NCI-H1105 (cell line): ENCODE results near the gene ORM1.
A peak's percentile ranks its signal among the peaks of the same experiment; 100 is the strongest.
"Not testable (repeated sequence)": the region's sequence is repeated elsewhere in the genome, so short reads cannot be mapped to it uniquely, and the experiment has no call there.

Source experiments
- DNase-seq: peaks from one replicate; lab custom pipeline; 2025; lab: John Stamatoyannopoulos, UW

Gene ORM1

DNA sequence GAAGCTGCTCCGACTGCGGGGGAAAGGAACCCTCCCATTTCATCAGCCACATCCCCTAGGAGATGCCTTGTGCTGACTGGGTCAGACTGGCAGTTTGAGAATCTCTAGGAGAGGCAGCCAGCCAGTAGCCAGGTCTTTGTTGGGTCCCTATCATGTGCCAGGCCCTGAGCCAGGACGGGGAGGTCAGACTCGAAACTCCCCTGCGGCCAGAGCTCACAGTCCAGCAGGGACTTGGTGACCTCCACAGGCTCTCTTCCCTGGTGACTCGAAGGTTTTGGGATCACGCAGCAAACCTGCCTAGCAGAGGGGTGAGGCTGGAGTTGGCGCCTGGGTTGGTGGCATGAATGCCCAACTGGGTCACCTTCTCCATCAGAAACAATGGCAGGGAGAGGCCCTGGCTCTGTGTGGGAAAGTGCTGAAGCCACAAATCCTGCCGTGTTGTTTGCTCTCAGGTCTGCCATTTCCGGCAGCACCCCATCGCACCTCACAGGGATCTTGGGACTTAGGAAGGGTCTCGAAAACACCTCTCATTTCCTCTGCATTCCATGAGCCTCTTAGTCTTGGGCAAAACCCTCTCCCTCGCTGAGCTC lies 14.4 kb upstream of the ORM1 start:
- no peak for DNase-seq

DNA sequence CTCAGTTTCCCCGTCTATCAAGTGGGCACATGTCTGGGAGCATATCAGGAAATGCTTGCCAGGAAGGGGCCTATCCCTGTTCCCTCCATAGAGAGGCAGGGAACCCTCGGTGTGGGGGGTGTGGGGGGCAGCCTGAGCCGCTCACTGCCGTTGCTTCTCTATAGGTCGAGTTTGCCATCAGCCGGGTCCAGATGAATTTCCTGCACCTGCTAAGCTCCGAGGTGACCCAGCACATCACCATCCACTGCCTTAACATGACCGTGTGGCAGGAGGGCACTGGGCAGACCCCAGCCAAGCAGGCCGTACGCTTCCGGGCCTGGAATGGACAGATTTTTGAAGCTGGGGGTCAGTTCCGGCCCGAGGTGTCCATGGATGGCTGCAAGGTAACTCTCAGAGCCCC lies 13.8 kb upstream of the ORM1 start:
- DNase-seq, result no peak

DNA sequence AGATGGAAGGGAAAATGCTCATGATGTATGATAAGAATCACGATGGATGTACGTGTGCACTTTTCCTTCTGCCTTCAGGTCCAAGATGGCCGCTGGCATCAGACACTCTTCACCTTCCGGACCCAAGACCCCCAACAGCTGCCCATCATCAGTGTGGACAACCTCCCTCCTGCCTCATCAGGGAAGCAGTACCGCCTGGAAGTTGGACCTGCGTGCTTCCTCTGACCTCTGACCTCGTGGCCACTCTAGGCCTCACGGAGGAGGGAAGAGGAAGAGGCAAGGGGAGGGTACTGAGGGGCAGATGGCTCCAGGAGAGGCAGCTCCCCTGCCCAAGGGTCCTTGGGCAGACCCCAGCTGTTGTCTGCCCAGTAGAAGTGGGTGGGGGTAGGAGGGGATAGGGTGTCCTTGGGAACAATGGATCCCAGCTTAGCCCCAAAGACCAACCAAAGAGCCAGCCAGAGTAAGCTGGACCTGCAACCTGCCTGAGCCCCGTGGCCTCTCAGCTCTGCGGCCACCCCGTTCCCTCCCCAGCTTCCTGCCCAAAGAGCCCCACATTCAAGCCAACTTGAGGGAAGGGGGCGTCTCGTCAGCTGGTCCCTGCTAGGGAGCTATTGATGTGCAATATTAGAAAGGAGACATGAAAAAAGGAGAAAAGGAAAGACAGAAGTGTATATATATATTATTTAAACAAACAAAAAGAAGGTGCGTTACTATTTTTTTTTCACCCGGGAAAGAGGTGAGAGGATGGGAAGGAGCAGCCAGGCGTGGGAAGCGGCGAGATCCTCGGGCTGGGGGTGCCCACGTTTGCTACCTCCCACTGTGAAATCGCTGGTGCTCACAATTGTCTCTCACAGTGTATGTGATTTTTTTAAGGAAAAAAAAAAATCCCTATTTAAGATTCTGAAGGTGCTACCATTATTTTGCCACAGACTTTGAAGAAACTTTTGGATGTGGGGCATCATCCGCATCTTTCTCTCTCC lies 12.1 kb upstream of the ORM1 start:
- no peak for DNase-seq

GRCh38 chr9:114311571-114312512 lies 11.1 kb upstream of the ORM1 start:
- no peak for DNase-seq

GRCh38 chr9:114312513-114312875 lies 10.4 kb upstream of the ORM1 start:
- no peak for DNase-seq

DNA sequence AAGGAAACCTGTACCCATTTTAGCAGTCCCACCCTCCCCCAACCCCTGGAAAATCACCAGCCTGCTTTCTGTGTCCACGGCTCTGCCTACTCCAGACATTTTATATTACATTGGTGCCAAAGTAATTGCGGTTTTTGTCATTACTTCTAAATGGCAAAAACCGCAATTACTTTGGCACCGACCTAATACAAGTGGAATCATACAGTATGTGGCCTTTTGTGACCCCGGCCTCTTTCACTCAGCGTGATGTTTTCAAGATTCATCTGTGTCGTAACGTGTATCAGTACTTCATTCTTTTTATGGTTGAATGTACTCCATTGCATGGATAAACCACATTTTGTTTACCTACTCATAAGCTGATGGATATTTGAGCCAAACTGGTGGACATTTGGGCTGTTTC lies 9.7 kb upstream of the ORM1 start:
- DNase-seq, result no peak

- no peak for DNase-seq
These were observed 8.5 kb upstream of the ORM1 start for GRCh38 chr9:114314256-114314867.

DNA sequence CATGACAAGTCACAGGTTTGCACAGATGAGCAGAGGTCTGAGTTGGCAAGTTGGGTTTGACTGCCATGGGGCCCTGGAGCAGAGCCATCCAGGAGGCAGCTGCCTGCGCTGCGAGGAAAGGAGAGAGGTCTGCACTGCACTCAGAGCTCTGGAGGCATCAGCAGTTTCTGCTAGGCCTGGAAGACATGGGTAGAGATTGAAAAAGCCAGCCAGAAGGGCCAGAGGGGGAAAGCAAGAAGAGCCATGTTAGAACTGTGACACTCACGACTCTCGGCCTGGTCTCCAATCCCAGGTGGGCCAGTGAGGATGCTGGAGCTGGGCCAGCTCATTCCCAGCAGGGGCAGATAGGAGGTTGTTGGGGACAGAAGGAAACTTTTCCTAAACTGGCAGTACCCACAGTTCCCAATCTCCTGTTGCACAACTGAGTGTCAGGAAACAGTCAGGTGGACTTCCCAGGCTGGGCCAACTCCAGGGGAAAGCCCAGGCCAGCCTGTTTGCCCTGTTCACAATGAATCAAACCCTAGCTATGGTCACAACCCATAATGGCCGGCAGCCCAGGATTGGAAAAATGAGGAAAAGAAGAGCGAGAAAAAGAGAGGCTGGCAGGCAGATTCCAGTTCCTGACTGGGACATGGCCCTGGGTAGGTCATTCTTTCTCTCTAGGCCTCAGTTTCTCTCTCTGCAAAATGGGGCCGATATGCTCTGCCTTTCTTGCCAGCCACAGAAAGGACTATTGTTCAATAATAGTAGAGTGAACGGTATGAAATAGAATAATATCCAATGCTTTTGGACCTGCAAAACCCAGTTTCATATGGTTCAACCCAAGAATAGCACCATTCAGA lies 7.8 kb upstream of the ORM1 start:
- DNase-seq, result no peak

DNA sequence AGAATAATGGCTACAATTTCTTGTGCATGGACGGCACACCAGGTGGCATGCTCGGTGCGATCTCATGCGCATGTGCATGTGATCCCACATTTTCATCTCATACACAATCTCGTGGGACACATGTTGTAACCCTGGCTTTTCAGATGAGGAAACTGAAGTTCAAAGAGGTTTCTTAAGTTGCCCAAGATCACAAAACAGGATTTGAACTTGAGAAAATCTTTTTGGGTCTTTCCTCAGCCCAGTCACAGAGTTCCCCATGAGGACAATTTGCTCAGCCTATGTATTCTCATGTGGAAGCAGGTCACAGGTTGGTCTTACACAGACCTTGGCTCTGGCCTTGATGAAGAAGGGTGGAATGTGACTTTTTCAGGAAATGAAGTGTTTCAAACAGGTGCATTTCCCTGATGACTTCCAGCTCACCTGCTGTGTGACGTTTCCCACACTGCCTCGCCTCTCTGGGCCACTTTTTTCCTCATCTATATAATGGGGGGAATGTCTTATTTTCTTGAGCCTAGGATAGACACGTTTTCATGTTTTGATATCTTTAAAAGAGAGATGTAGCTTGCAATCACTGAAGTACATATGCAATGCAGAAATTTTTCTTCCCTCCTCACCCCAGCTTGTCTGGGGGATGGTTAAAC lies 7.1 kb upstream of the ORM1 start:
- DNase-seq, result no peak

GRCh38 chr9:114316605-114317230 lies 6.2 kb upstream of the ORM1 start:
- DNase-seq, result peak; percentile 5

DNA sequence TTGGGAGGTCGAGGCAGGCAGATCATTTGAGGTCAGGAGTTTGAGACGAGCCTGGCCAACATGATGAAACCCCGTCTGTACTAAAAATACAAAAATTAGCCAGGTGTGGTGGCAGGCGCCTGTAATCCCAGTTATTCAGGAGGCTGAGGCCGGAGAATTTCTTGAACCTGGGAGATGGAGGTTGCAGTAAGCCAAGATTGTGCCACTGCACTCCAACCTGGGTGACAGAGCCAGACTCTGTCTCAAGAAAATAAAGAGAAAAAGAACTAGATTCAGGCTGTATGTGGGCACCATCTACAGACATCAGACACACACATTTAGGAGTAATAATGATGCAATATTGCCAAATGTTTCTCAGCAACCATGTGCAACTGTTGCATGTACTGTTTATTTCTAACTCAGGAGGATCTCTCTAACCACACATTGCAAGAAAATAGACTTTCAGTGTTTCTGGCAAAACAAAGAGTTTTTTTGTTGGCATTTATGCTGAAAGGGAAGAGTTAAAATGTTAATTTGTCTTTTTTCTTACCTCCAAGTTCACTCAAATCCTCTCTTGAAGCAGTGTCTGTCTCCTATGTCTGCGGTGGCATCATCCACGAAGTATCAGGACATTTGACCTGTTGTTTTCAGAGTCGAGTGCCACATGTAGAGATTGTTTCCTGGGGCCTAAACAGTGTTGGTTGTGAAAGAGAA lies 5.1 kb upstream of the ORM1 start:
- DNase-seq, result no peak

DNA sequence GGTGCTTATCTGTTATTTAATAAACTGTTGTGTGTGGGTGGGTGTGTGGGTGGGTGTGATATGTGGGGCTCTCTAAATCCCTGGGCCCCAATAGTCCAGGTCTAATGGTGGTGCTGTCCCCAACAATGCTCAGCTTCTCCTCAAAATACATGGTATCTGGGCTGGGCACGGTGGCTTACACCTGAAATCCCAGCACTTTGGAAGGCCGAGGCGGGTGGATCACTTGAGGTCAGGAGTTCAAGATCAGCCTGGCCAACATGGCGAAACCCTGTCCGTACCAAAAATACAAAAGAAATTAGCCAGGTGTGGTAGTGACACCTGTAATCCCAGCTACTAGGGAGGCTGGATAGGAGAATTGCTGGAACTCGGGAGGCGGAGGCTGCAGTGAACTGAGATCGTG lies 4.5 kb upstream of the ORM1 start:
- DNase-seq, result no peak

DNA sequence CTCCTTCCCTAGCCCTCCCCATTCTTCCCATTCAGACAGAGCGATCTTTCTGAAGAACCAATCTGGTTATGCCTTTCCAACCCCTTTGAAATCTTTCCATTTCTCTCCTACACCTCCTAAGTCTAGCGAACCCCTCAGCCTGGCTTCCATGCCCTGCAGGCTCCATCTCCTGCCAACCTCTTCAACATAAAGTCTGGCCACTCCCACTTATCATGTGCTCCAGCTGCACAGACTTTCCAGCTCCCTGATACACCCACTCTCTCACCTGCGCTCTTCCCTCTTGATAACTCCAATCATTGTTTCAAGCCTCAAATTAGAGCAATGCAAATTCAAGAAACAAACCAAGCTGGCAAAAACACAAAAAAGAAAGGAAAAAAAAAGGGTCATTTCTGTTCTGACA lies 3.8 kb upstream of the ORM1 start:
- peak; percentile 67 for DNase-seq

GRCh38 chr9:114320710-114321109 lies 2.2 kb upstream of the ORM1 start:
- DNase-seq, result not testable (repeated sequence)

GRCh38 chr9:114321759-114322158 lies 1.1 kb upstream of the ORM1 start:
- DNase-seq, result no peak

DNA sequence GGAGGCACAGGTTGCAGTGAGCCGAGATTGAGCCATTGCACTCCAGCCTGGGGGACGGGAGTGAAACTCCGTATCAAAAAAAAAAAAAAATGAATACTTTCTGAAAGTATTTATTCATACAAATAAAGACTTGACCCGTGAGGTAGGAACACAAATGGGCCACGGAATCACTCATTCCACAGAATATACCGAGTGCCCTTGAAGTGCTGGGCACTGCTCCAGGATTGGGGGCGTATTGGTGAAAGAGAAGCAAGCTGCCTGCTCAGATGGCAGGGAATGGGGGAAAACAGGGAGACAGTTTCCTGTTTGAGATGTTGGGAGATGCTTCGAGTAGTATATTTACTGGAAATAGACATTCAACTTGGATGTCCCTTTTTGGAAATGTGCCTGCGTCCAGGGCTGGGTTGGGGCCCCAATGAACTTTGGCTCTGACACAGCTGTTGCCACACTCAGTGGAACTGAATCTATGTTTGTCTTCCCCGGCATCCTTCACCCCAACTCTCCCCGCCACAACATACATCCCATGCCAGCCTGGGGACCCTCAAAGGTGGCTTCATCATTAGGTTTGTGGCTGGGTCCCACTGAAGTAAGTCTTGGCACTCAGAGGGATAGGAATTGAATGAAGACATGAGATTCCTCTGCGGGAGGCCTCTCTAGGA lies 609 bp upstream of the ORM1 start:
- DNase-seq, result not testable (repeated sequence)

GRCh38 chr9:114323849-114324248 lies 951 bp downstream of the ORM1 start:
- not testable (repeated sequence) for DNase-seq

GRCh38 chr9:114324492-114324891 lies 1.6 kb downstream of the ORM1 start:
- DNase-seq, result no peak

DNA sequence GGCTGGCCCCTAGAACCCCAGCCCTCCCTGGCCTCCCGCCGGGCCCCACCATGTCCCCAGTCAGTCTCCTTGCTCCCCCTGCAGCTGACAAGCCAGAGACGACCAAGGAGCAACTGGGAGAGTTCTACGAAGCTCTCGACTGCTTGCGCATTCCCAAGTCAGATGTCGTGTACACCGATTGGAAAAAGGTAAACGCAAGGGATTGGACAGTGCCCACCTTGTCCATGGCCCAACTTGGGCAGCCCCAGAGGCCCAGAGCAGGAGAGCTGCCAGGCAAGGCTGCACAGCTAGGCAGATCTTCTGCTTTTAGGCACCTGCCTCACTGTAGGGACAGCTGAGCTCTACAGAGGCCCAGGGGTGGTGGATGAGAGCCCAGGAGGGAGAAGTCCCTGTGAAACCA lies 2.1 kb downstream of the ORM1 start:
- not testable (repeated sequence) for DNase-seq
